AG08395 (cell line): Measurements from ENCODE around the gene HOXC13.

Experiments
- DNase-seq: peaks from one replicate; pipeline ENCODE4 v3.0.0; 2012; ENCODE audit warnings: mixed read lengths, low spot score

HOXC13 gene

DNA sequence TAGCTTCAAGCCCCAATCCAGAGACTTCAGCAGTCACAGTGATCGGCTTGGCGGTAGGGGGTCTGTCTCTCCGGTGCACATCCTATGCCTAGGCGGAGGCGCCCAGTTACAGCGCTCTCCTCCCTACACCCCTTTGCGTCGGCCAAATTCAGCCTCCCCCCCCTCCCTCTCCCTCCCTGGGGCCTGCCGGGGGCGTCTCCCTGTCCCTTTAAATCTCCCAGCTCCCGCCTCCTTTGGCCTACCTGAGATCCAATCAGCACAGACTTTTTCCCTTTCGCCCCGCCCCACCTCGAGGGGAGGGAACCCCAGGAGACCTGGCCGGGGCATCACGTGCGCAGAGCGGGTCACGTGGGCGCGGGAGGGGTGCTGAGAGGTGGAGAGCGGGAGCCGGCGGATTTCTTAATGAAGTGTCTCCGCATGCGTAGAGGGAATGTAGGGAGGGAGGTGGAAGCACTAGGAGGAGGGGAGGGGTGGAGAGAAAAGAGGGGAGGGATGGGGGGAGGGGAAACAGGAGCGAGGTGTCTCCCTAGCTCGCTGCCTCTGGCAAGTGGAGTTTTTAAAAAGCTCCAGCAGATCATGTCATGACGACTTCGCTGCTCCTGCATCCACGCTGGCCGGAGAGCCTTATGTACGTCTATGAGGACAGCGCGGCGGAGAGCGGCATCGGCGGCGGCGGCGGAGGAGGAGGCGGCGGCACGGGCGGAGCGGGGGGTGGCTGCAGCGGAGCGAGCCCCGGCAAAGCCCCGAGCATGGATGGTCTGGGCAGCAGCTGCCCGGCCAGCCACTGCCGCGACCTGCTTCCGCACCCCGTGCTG, at the start of gene HOXC13:
HOXC13 (plus strand) TSS at position 506 of the 815 bp plus-strand sequence; CDS start at position 582, 76 bp downstream.
- peak; percentile 61 for DNase-seq

- no peak for DNase-seq
Observed at GRCh38 chr12:53890081-53890480, 48.5 kb upstream of the HOXC13 start.

DNA sequence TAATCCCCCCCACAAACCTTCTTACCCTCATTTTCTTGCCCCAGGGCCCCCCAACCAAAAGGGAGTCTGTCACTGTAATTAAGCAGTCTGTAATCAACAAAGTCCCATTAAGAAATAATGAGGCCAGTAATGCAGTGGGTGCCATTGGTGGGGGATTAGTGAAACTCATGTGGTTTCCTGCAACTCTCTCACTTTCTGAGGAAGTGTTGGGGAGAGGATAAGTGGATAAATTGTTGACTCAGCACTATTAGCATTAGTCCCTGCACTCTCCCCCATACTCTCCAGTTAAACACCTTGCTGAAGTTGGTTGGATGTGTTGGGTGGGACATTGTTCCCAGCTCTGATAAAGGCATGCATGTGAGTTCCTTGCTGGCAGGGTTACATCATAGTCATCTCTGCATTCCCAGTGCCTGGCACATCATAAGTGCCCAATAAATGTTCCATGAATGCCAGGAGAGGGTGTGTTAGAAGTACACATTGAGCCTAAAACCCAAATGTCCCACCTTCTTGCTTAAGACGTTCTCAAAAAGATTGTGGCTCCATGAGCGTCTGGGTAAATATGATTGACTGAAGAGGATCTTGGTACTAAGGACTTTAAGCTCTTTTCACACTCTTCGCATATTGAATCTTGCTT, 45.8 kb upstream of the HOXC13 start:
- no peak for DNase-seq

DNA sequence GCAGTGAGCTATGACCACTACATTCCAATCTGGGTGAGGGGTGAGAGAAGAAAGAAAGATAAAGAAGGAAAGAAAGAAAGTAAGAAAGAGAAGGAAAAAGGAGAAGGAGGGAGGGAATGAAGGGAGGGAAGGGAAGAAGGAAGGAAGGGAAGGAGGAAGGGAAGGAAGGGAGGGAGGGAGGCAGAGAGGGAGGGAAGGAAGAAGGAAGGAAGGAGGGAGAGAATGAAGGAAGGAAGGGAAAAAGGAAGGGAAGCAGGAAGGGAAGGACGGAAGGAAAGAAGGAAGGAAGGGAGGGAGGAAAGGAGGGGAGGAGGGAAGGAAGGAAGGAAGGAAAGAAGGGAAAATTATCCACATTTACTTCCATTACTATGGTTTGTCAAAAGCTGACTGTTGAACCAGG, 39.4 kb upstream of the HOXC13 start:
- DNase-seq, result no peak

GRCh38 chr12:53907103-53907502, 31.5 kb upstream of the HOXC13 start:
- no peak for DNase-seq

- DNase-seq, result no peak
Observed at GRCh38 chr12:53916788-53917655, 21.6 kb upstream of the HOXC13 start.

GRCh38 chr12:53924521-53925405, 13.9 kb upstream of the HOXC13 start:
- no peak for DNase-seq

GRCh38 chr12:53927220-53928029, 11.2 kb upstream of the HOXC13 start:
- no peak for DNase-seq

DNA sequence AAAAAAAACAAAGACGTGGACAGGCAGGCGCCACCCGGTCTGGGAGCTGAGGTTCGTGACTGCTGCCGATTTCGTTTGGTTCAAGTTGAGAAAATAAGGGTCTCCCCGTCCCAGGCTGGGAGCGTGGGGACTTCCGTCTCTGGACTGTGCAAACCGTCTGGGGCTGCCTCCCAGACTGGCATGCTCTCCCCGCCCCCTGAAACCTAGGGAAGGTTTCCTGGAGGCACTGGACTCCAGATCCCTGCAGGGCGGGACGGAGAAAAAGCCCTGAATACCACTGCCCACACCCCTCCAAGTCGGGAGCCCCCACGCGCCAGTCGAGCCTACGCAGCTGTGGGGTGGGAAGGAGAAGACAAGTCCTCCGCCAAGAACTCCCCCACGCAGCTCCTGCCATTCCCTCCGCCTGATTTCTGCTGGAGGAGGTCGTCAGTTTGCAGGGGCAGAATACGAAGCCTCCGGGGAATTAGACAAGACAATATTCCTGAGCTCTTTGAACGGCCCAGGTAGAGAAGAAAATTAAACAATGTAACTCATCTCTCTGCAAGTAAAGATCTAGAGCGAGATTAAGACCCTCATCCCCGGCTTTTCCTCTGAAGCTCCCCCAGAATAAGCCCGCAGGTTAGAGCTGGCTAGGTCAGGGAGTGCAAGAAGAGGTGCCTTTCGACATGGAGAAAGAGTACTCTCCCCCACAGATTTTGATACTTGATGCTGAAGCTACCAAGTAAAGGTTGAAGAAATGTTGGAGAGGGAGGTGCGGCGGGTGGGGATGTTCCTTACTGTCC, 10.4 kb upstream of the HOXC13 start:
- no peak for DNase-seq

DNA sequence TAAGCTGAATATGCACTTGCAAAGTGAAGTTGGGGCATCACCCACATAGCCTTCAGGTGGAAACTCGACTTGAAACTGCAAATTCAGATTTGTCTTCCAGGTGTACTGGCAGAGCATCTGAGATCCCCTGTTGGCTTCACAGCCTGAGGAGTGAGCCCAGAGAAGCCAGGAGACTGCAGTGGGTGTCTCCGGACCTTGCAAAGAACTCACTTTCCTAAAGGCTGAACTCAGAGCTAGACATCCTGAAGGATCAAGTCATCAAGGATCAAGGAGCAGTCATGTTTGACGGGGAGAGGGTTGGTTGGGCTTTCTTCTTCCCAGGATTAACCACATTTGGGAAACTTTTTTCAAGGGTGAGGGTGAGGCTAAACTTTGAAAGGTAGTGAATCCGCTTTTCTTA, 9.1 kb upstream of the HOXC13 start:
- DNase-seq, result no peak

DNA sequence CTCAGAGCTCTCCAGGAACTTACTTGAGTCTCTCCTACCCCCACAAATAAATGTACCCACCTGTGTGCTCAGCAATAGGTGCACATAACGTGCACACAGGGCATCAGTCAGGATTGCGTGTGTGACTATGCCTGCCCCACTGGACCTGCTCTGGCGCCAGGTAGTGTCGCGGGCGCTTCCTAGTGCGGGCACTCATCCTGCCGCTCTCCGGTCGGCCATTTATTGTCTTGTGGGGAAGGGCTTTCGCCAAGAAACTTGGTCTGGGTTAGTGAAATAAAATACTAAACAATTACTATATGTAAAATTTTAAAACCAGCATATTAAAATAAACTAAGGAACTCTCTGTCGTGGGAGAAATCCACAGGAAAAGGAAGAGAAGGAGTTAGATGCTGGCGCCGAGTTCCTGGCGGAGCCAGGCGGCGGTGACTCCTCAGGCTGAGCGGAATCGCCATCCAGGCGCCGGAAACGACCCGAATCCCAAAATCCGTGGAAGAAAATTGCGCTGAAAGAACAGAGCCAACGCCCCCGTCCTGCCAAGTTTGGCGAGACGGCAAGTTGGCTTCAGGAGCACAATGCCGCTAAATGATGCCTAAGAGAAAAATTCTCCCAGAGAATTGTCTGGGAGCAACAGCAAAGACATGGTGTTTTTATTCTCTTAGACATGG, 7.9 kb upstream of the HOXC13 start:
- no peak for DNase-seq

GRCh38 chr12:53931844-53932581, 6.6 kb upstream of the HOXC13 start:
- no peak for DNase-seq

DNA sequence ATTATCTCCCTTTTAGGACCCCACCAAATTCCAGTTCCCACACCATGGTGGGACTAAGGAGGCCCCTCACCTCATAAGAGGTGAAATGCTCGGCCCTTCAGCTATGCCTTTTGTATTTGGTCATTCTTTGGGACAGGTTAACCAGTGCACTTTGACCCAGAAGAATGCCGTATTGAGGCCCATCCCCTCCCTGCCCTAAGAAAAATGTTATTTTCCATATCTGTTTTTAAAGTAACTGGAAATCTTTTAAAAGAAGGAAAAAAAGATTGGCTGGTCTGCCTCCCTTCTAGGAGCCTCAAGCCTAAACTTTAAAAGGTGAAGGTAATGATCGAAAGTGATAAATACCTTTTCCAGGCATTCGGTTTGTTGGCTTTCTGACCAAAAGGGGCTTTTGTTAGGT, 5.7 kb upstream of the HOXC13 start:
- DNase-seq, result no peak

DNA sequence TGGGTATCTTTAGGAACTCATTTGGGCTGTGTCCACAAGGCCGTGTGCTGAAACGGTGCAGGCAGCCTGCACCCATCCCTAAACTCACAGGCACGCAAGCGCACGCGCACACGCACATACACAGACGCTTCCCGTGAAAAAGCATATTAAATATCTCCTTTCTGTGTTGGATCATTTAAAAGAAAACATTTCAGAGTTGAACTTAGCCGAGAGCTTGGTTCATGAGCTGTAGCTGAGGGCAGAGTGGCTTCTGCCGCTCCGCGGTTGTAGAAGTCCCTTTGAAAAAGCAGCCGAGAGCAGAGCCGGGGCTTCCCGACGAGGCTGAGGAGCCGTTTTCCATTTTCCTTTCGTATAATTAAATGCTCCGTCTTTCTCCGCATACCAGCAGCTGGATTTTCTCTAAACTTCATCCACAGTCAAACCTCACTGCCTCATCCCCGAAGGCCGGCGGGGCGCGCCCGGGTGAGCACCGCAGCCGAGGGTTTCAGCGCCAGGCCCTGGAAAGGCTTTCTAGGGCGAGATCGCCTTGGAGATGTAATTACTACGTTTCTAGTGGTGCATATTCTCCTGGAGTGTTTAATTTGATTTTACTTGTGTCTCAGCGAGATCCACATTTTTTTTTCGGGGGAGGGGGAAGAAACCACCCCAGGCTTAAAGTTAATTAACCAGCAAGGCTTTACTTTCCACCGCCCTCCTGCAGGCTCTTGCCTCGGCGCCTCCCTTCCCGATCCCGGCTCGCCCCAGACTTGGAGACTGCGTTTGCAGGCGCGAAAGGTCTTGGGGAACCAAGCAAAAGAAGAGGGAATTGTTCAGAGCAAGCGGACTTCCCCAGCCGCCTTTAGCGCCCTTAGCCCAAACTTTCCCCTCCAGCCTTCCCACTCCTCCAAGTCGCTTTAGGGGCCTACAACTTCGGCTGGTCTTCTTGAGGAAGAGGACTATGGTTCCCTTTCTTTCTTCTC, 3.0 kb upstream of the HOXC13 start:
- DNase-seq, result no peak

- no peak for DNase-seq
Observed at GRCh38 chr12:53937099-53937498, 1.5 kb upstream of the HOXC13 start.

GRCh38 chr12:53937596-53938325, 870 bp upstream of the HOXC13 start:
- no peak for DNase-seq
